Myocyte (in vitro differentiated cells): ENCODE measurements around the gene DAO. TPM values are rescaled to one million over a fixed set of nuclear protein-coding genes. Genes with fewer than 3 reads are reported as not detected.
A peak's percentile ranks its signal among the peaks of the same experiment; 100 is the strongest.
"Not testable (repeated sequence)": the region's sequence is repeated elsewhere in the genome, so short reads cannot be mapped to it uniquely, and the experiment has no call there.

Source experiments
- DNase-seq: peaks from one replicate; pipeline ENCODE4 v3.0.0-alpha.2; 2012; ENCODE audit warnings: low read depth
- polyA plus RNA-seq: library from polyadenylated mRNA; unstranded; fragments of >200 nt; gene quantifications from one replicate; pipeline ENCODE4 v1.2.1, GENCODE V29; 2012; ENCODE audit warnings: missing spikeins
- total RNA-seq: library from RNA; depleted of rRNA; stranded (reverse); fragments of >200 nt; gene quantifications from 2 replicates; pipeline ENCODE4 v1.2.3, GENCODE V29; 2014

DAO gene
- not detected in 2 replicates for total RNA-seq
- polyA plus RNA-seq, result not detected

DNA sequence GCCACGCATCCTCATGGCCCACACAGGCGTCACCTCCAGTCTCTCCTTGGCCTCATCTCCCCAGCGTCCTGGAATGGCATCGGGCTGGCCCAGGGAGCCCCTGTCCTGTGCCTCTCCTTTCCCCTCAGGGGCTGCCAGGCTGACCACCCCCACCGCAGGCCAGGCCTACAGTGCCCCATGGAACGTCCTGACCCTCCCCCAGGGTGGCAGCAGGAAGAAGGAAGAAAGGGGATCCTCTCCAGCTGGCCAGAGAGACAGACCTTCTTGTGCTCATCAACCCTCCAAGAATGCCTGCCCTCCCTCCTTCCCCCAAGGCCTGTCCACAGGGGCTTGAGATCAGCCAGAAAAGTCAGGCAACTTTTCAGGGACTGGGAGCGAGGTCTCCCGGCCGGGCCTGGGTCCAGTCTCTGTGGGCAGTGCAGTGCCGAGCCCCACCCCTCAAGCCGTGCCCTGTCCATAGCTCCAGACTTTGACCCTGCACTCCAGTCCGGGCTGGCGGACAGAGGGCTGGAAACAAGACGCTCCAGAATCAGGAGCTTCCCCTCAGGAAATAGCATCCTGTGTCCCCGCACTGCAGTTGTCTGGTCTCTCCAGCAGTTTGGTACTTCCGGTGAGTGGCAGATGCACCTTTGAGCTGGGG, at the start of gene DAO:
DAO (plus strand) TSS at position 478 of the 640 bp plus-strand sequence. CDS start 4,915 bp downstream, outside the sequence.
- DNase-seq, result no peak

DNA sequence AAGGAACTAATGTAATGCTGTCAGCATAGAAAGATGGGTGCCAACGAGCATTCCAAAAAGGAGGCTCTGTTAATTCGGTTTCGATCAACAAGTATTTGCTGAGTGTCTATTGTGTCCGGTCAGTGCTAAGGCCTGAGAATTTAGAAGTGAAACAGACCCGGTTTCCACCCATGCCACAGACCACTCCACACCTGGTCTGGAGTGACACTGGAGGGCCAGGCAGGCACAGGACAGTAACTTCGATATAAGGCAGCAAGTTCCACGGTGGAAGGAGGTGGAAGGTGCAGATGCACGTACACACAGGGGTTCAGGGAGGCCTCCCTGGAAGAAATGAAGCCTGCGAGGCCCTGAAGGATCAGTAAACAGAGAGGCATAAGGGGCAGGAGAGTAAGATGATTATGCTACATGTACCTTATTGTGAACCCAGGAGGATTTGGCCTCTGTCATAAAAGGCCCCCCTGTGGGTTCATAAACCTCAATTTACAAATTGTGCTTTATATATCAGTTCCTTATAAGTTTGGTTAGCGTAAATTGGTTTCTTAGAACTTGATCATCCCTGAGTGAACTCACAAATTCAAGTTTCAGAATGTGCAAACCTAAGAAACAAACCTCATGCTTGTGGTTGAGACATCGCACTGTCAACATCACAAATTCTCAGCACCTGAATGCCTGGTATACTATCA, 48.4 kb upstream of the DAO start:
- no peak for DNase-seq

DNA sequence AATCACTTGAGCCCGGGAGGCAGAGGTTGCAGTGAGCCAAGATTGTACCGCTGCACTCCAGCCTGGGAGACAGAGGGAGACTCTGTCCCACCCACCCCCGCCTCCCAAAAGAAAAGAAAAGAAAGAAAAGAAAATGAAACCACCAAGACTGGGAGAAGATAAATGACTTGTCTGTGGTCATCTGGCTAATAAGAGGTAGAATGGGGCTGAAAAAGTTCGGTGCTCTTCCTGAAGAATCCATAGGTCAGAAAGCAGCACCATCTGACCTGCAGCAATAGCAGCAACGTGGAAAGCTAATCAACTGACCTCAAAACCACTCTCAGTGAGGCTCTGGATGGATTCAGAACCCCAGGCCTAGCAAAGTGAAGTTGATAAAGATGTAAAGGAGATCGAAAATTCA, 47.7 kb upstream of the DAO start:
- DNase-seq, result no peak

DNA sequence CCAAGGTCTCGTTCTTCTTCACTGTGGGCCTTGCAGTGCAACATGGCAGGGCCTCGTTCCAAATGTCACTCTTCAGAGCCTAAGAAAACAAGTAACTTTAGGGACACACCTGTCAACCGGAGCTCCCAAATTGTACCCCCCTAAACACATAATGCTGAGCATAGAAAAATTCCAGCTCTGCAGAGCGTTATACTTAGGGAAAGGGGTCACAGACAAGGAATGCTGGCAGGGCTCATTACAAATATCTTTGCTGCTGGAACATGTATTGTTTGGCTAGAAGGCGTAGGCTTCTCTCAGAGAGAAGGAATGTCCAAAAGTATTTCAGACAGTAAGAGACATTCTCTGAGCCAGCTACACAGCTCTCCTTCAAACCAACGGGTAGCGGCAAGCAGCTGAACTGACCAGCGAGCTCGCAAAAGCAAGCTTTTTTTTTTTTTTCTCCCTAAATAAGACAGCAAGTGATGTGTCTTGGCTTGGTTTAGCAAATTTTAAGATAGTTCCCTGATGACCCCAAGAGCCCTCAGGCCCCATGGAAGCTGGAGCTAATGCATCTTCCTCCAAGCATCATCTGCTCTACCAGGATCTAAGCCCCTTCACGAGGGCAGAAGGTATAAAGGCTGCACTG, 47.0 kb upstream of the DAO start:
- DNase-seq, result peak; percentile 90

DNA sequence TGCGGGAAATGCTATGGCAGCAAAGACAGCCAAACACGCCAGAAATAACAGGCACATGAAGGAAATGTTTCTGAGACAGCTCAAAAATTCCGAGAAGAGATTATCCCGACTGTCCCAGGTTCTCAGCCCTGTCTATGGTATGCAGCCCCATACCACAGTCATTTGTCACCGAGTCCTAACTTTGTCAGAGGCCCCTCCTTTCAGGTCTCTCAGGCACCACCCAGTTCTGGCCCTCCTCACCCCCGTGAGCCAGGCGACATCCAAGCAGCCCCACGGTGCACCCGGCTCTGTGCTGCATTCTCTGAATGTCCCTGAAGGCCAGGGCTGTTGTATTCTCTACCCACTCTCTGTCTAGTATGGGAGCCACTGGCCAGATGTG, 46.5 kb upstream of the DAO start:
- peak; percentile 91 for DNase-seq

DNA sequence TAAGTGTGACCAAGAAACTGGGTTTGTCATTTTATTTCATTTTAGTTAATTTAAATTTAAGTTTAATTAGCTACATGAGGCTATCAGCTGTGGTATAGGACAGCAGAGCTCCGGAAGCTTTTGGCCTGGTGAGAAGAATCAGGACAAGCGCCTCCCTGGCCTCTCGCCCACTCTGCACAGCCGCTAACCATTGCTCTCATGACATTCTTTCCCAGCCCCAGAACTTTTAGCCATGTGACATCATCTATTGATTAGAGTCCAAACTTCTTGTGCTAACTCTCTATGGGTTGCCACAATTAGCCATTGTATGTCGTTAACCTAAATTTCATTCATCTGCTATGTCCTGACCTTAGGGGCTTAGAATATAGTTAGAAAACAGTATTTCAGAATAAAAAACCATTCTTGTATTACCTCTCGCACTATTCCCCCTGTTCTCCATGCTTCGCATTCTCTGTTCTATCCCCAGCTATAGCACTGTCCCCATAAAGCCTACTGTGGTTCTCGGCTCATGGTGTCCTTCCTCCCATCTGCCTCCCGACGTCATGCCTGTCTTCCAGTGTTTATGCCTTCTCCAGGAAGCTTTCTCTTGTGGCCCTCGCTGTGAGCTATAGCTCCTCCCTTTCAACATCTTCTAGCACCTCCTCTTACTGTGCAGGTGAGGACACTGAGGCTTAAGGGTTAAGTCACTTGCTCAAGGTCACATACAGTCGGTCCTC, 46.0 kb upstream of the DAO start:
- DNase-seq, result peak; percentile 90

DNA sequence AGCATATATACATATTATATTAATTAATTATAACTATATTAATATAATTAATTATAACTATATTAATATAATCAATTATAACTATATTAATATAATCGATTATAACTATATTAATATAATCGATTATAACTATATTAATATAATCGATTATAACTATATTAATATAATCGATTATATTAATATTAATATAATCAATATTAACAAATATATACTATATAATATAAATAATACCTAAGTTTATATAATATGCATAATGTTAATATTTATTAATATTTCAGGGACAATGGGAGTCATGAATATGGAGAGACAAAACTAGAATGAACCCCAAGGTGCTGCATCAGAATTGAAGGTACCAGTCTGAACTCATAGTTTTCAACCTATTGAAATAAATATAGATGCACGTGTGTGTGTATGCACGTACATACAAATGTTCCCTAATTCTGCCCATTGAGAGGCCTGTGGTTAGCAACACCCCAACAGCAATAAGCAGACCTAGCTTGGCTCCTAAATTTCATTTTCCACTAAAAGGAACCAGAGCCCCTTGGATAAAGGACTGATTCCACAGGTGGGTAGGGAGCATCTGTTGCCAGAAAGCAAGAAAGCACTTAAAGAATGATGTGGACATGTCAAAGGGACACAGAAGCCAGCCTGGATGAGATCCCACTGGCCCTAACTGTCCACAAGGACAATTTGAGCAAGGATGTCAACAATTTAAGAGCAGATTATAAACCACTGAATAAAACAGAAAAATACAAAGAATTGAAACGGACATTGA, 43.8 kb upstream of the DAO start:
- DNase-seq, result no peak

DNA sequence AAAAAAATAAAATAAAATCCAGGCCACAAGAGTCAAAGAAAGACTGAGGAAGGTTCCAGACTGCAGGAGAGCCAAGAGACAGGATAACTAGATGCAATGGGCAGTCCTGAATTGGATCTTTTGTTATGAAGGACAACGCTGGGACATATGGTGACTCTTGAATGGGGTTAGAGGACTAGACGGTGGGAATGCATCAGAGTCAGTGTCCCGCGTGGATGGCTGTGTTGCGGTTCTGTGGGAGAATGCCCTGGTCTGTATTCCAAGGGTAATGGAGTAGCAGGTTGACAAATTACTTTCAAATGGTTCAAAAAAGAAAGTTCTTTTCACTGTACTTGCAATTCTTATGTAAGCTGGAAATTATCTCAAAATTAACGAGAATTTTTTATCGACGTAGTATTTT, 42.7 kb upstream of the DAO start:
- DNase-seq, result no peak

DNA sequence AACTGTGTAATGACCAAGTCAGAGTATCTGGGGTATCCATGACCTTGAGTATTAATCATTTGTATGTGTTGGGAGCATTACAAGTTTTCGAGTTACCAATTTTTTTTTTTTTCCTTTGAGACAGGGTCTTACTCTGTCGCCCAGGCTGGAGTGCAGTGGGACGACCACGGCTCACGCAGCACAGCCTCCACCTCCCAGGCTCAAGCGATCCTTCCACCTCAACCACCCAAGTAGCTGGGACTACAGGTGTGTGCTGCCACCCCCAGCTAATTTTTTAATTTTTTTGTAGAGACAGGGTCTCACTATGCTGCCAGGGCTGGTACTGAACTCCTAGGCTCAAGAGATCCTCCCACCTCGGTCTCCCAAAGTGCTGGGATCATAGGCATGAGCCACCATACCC, 42.2 kb upstream of the DAO start:
- DNase-seq, result no peak

DNA sequence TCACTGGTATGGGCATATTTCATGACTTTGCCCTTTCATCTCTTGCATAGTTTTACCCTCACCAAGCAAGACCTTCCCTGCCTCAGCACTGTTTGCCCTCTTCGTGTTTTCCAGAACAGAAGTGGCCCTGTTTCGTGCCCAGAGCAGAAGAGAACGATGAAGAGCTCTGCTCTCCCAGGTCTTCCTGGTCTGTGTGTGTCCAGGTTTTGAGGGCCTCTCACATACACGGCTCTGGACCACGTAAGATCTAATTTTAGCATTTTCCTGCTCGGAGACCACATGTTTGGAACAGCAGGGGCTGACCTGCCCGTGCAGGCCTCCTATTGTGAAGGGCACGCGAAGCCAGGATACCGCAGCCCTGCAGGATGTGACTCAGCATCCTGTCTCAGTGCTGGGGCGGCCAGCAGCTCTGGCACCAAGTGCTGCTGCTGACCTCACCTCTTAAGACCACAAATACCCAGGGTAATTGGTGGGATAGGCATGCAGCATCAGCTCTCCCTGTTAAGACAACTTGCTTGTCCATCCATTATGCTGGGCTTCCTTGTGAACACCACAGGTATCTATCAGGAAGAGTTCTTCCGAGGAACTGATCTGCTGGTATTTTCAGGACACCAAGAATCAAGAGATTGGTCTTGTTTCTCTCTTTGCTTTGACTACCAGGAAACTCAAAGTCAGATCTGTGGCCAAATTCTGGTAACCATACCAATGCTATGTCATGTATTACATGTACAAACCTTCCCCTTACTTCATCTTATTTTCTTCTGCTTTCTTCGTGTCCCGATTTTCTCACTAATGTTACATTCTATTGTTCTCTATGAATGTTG, 41.5 kb upstream of the DAO start:
- DNase-seq, result peak; percentile 99

DNA sequence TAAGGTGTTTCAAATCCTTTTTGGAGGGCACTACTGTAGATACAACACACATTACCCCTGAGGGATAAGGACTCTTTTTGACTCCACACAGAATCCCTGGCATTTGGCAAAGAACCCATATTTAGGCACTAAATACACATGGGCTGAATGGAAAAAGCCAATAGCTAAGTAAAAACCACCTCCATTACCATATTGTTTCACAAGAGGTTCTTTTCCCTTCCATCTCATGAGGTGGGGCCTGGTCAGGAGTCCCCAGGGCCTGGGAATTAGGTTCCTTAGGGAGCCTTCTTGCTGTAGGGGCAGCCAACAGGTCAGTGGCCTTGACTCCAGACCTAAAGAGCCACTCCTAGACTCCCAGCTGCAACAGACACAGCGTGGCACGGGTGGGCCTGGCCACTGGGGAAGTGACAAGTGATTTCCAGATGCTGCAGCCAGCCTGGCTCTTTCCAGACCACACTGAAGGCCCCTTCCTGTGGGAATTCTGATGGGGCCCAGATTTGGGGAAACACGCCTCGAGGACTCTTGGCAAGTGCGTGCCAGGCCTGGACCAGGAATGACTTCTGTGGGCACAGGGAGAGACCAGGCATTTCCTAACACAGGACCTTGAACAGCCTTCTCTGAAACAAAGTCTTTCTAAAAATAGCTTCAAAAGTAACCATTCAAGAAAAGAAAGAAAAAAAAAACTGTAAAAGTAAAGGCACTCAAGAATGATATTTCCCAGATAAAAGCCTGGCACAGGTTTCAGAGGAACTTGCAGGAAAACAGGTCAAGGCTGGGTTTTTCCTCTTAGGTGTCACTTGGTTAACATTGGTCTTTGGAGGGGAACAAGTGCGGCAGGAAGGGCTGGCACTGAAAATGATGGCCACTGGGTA, 40.6 kb upstream of the DAO start:
- DNase-seq, result peak; percentile 95

DNA sequence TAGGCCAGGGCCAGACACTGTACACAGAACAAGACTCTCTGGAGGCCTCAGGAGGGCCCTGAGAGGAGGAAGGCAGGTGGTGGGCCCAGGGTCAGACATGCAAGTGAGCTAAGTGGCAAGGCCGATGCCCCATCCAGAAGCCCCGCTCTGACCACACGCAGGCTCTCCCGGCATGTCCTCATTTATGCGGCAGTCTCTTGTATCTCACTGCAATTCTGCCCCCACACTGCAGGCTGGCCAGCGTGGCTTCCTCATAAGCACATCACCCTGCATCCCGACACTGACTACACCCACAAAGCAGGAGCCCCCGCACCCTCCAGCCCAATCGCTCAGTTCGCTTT, 40.0 kb upstream of the DAO start:
- peak; percentile 55 for DNase-seq

DNA sequence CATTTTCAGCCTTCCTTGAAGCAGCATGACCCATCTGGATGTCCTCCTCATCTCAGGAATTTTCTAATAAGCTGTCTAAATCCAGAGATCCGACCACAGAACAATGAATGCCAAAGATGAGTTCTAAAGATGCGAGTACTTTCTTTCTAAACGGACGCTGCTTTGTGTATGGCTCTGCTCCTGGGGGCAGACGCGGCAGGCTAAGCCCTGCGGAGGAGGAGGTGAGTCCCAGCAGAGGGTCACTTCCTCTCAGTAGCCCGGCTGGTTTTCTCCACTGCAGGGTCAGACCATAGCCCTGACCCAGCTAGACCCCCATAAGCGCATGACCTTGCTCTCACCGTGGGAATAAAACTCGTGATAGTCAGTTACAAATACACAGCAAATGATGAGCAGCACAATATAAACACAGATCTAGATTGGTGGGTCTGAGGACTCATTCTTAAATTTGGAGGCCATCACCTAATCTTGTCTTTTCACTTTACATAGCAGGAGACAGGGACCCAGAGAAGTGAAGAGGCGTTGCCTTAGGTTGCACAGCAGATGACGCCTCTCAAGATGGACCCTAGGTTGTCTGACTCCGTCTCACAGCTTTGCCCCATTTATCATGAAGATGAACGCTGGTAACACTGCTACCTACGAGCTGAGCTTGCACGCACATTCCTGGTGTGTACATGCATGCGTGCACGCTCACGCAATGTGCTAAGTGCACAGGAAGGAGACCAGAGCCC, 39.1 kb upstream of the DAO start:
- DNase-seq, result no peak

DNA sequence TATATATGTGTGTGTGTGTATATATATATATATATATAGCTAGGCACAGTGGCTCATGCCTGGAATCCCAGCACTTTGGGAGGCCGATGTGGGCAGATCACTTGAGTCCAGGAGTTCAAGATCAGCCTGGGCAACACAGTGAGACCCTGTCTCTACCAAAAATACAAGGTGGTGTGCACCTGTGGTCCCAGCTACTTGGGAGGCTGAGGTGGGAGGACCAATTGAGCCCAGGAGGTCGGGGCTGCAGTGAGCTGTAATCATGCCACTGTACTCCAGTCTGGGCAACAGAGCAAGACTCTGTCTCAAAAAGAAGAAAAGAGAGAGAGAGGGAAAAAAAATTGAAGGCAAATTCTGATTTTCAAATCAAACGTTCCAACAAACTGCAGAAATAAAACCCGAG, 38.1 kb upstream of the DAO start:
- not testable (repeated sequence) for DNase-seq

DNA sequence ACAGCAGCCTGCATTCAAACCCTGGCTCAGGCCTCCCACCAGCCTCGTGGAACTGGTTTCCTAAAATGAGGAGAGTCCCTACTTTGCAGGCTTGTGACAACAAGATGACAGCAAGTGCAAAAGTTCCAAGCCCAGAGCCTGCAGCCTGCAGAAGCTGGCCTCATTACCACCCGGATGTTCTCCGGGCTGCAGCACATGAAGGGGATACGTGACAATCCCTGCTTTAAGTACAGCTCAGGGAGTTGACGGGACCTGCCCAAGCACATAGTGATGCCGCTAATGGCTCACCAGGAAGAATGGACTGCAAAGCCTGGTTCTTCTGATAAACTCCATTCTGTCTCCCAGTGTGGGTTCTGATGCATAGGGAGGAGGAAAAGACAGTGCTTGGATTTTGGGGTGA, 37.5 kb upstream of the DAO start:
- DNase-seq, result no peak

DNA sequence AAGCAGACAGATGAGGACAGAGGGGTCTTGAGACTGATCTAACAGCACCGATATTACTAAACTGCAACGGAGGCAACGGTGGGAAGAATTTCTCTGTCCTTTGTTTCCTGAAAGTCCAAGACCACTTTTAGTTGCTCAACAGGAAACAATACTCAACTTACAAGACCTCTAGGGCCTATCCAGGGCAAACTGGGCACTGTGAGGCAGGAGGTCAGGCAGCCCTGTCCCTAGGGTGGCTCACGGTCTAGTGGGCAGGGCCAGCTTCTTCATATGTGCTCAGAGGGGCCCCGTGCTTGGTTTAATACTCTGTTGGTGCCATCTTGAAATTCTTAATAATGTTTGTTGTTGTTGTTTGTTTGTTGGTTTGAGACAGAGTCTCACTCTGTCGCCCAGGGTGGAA, 36.7 kb upstream of the DAO start:
- no peak for DNase-seq

DNA sequence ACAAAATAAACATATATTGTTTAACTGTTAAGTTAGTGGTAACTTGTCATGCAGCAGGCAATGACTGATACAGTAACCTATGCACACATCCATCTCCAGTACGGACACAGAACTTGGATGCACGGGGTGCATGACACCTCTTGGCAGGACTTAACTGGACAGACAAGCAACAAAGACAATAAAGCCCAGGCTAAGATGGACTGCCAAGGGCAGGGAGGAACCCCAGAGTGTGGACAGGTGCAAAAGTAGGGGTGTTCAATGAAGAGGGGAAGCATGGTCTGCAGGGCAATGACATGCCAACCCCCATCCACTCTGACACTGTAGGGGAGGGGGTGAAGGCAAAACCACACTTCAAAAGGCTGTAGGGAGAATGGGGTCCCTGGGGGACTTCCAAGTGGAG, 34.2 kb upstream of the DAO start:
- DNase-seq, result no peak

DNA sequence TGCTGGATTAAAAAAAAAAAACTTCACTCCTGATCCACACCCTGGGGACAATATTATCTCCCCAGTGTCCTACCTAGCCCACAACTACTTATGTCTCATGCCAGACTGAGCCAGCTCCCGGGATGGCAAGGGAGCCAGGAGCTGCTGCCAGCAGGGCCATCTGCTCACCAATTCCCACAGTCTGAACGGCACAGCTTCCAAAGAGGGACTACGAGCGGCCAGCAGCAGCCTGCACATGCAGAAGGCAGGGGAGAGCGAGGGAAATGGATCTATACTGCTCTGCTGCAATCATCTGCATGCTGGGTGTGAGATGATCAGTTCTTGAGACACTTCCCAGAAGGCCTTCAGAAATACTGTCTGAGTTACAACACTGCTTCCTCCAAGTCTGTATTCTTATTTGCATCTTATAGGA, 33.6 kb upstream of the DAO start:
- peak; percentile 82 for DNase-seq

DNA sequence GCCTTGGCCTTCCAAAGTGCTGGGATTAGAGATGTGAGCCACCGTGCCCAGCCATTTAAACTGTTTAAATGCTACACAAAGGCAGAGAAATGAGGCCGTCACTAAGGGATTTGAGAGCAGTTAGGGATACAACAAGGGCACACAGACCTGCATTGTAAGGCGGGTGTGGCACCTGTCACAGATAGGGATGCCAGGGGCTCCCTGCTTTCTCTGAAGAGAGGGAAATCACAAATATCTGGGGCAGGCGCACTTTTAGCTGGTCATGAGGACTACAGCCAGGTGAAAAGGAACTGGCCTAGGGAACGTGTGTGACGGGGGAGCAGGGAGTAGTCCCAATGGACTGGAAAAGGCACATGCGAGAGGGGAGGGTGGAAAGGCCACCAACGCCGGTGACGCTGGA, 32.2 kb upstream of the DAO start:
- DNase-seq, result no peak
